Neutrophil (primary cell): Measurements from ENCODE around the gene AMBN.

ENCODE experiments used
- H3K27ac ChIP-seq: fragments of 200-600 bp; sonication (generic); 2 replicates; pipeline ENCODE4 v1.5.1; 2016; ENCODE audit warnings: mild to moderate bottlenecking, moderate library complexity
- H3K27me3 ChIP-seq: fragments of 200-600 bp; sonication (generic); 2 replicates; pipeline ENCODE4 v1.6.0; 2016; ENCODE audit warnings: mild to moderate bottlenecking
- H3K36me3 ChIP-seq: fragments of 200-600 bp; sonication (generic); 2 replicates; pipeline ENCODE4 v1.5.1; 2017
- H3K4me1 ChIP-seq, 2 experiments: fragments of 200-600 bp in 1 of 2; sonication (generic) in 1 of 2; 1 replicate in 1 of 2; 2 replicates in 1 of 2; pipeline versions ENCODE4 v1.5.1 to v1.6.1; 2013 to 2016; ENCODE audit warnings: low read depth in 1 of 2, low read length in 1 of 2, mild to moderate bottlenecking in 1 of 2, moderate library complexity in 1 of 2; ENCODE audit not compliant: control insufficient read depth in 1 of 2, insufficient read depth in 1 of 2
- H3K4me3 ChIP-seq, 2 experiments: fragments of 200-600 bp in 1 of 2; sonication (generic) in 1 of 2; 1 replicate in 1 of 2; 2 replicates in 1 of 2; pipeline ENCODE4 v1.5.1; 2013 to 2016; ENCODE audit warnings: low read depth in 1 of 2, low read length in 1 of 2, mild to moderate bottlenecking in 1 of 2, moderate library complexity in 1 of 2
- H3K9me3 ChIP-seq: fragments of 200-600 bp; sonication (generic); 2 replicates; pipeline ENCODE4 v1.5.1; 2016
- TF ChIP-seq, protein P1 (sequence below): fragments of 200-600 bp; sonication (generic); IDR thresholded peaks from 2 replicates; pipeline ENCODE4 v1.5.1; 2016; ENCODE audit warnings: antibody characterized with exemption

AMBN gene, protein sequence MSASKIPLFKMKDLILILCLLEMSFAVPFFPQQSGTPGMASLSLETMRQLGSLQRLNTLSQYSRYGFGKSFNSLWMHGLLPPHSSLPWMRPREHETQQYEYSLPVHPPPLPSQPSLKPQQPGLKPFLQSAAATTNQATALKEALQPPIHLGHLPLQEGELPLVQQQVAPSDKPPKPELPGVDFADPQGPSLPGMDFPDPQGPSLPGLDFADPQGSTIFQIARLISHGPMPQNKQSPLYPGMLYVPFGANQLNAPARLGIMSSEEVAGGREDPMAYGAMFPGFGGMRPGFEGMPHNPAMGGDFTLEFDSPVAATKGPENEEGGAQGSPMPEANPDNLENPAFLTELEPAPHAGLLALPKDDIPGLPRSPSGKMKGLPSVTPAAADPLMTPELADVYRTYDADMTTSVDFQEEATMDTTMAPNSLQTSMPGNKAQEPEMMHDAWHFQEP

GRCh38 chr4:70591955-70592582 is at the start of gene AMBN:
TSS of gene AMBN (plus strand) at chr4:70592256. CDS start at chr4:70592359, 103 bp downstream.
- Histone ChIP-seq H3K4me3 (no peak within 1 kb of the TSS), H3K36me3 (no peaks in the 10 kb centered on the region), H3K9me3 (no peaks in the 10 kb centered on the region), H3K27ac (no peak within 1 kb of the TSS), H3K27me3 (no peaks in the 10 kb centered on the region), H3K4me1 (no peaks in the 10 kb centered on the region)
- TF ChIP-seq, protein P1, sequence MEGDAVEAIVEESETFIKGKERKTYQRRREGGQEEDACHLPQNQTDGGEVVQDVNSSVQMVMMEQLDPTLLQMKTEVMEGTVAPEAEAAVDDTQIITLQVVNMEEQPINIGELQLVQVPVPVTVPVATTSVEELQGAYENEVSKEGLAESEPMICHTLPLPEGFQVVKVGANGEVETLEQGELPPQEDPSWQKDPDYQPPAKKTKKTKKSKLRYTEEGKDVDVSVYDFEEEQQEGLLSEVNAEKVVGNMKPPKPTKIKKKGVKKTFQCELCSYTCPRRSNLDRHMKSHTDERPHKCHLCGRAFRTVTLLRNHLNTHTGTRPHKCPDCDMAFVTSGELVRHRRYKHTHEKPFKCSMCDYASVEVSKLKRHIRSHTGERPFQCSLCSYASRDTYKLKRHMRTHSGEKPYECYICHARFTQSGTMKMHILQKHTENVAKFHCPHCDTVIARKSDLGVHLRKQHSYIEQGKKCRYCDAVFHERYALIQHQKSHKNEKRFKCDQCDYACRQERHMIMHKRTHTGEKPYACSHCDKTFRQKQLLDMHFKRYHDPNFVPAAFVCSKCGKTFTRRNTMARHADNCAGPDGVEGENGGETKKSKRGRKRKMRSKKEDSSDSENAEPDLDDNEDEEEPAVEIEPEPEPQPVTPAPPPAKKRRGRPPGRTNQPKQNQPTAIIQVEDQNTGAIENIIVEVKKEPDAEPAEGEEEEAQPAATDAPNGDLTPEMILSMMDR: no peak

- H3K27me3 ChIP-seq: no peaks in the 10 kb centered on the region
- H3K4me3 ChIP-seq: no peak overlapping the region
- H3K4me1 ChIP-seq: no peaks in the 10 kb centered on the region
- no peaks in the 10 kb centered on the region for H3K36me3 ChIP-seq
- TF ChIP-seq, protein P1: no peak
- no peak overlapping the region for H3K27ac ChIP-seq
- H3K9me3 ChIP-seq: no peaks in the 10 kb centered on the region
Measured at GRCh38 chr4:70544279-70544868, 47.7 kb upstream of the AMBN start.

DNA sequence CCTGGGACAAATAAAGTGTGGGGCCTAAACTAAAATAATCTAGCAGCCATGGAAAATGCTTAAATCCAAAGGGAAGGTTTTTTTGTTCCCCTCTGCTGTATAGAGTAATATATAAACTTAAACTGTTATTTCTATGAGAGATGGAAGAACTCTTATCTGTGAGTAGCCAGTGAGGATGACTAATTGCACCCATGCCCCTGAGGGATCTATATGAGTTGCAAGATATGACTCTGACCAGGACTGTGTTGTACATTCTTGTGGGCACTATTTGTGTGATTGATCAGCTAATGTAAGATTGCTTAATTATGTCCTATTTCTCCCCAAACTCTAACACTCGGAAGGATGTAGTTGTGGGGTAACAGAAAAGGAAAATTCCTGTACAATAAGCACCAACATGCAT is 35.2 kb upstream of the AMBN start:
- no peaks in the 10 kb centered on the region for H3K27me3 ChIP-seq
- no peaks in the 10 kb centered on the region for H3K4me1 ChIP-seq
- no peak overlapping the region for H3K4me3 ChIP-seq
- TF ChIP-seq, protein P1: no peak
- no peaks in the 10 kb centered on the region for H3K36me3 ChIP-seq
- no peak overlapping the region for H3K27ac ChIP-seq
- H3K9me3 ChIP-seq: no peaks in the 10 kb centered on the region

GRCh38 chr4:70559211-70559830 is 32.7 kb upstream of the AMBN start:
- H3K27ac ChIP-seq: no peak overlapping the region

DNA sequence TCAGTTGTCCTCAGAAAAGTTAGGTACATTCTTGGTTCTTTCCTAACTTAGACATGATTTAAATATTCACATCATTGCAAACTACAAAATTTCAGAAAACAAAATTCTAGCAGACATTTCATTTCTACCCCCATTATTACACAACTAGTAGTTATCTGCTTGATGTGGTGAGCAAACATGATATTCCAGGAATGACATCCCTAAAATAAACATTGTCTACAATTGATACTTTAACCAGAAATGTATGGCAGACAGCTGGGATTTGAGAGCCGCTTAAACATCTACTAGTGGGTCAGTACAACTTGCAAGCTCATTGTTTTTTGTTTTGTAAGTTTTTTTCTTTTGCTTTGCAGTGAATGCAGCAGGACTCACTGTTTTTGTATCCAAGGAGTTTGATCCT is 32.1 kb upstream of the AMBN start:
- H3K36me3 ChIP-seq: no peaks in the 10 kb centered on the region
- no peaks in the 10 kb centered on the region for H3K27me3 ChIP-seq
- H3K9me3 ChIP-seq: no peaks in the 10 kb centered on the region
- H3K4me1 ChIP-seq: no peaks in the 10 kb centered on the region
- H3K4me3 ChIP-seq: no peak overlapping the region
- TF ChIP-seq, protein P1: no peak
- H3K27ac ChIP-seq: no peak overlapping the region

More at GRCh38 chr4:70559211-70559830, 32.7 kb upstream of the AMBN start:
- Histone ChIP-seq H3K4me1 (no peaks in the 10 kb centered on the region), H3K36me3 (no peaks in the 10 kb centered on the region), H3K27me3 (no peaks in the 10 kb centered on the region), H3K4me3 (no peak overlapping the region), H3K9me3 (no peaks in the 10 kb centered on the region)
- TF ChIP-seq, protein P1: no peak
